ENCODE results near the gene ANXA4.

The ANXA4 gene

DNA sequence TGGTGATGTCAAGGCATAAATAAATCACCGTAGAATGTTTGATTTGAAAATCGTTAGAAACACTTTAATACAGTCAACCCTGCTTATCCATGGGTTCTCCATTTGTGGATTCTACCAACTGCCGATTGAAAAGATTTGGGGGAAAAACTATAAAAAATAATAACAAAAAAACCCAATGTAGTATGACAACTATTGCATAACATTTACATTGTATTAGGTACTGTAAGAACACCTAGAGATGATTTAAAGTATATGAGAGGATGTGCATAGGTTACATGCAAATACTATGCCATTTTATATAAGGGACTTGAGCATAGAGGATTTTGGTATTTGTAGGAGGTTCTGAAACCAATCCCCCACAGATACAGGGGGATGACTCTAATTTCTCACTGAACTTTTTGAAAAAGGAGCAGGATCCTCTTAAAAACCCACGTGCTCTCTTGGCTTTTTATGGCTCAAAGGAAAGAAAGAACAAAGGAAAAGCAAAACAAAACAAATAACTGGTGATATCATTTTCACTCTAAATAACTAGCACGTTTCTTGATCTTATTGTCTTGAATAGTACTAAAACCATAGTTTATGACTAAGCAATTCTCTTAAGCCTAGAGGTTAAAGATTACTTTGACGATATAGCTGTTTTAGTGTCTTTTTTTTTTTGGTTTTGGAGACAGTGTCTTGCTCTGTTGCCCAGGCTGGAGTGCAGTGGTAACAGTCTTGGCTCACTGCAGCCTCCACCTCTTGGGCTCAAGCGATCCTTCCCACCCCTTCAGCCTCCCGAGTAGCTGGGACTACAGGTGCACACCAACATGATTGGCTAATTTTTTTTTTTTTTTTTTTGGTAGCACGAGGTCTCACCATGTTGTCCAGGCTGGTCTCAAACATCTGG, 104.5 kb downstream of the ANXA4 start:
- ATAC-seq (no peak), DNase-seq (no peak)

DNA sequence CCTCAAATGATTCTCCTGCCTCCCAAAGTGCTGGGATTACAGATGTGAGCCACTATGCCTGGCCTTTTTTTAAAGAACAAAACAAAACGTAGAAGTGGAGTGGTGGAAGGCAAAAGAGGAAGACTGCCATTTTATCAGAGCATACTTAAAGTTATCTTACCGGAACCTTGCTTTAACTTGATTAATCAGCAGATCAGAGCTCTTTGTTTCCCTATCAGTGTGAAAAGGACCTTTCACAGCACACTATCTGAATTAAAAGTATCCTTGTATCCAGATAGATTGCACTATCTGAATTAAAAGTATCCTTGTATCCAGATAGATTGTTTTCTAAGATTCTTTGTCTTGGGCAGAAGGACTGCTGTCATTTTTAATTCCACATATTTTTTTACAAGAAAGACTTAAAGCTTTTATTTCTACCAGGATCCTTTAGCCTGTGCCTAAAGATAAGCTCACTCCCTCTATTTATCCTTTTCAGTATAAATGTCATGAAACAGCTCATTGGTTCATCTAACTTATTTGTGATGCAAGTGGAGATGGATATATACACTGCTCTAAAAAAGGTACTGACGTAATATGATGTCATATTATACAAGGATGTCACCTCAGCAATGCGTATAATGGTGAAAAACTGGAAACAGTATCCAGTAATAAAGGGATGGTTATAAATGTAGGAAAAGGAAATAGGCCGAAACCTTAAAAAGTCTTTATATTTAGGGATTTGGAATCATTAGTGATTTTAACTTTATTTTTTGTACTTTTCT, 105.3 kb downstream of the ANXA4 start:
- no peak for DNase-seq
- ATAC-seq, result no peak

DNA sequence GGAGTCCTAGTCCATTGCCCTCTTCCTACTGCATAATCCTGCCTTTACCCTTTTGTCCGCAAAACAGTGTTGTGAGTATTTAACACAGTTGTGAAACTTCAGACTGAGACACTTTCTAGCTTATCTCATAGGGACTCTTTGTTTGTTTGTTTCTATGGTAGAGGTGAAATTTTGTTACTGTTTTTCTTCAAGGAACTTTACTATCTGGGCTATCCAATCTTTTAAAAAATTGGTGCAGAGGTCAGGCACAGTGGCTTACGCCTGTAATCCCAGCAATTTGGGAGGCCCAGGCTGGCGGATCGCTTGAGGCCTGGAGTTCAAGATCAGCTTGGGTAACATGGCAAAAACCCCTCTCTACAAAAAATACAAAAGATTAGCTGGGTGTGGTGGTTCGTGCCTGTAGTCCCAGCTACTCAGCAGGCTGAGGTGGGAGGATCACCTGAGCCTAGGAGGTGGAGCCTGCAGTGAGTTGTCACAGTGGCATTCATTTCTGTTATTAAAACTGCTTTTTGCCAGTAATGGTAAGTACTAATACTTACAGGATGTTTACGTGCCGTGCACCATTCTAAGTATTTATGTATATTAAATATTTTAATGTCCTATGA, 106.4 kb downstream of the ANXA4 start:
- no peak for ATAC-seq
- DNase-seq, result no peak

DNA sequence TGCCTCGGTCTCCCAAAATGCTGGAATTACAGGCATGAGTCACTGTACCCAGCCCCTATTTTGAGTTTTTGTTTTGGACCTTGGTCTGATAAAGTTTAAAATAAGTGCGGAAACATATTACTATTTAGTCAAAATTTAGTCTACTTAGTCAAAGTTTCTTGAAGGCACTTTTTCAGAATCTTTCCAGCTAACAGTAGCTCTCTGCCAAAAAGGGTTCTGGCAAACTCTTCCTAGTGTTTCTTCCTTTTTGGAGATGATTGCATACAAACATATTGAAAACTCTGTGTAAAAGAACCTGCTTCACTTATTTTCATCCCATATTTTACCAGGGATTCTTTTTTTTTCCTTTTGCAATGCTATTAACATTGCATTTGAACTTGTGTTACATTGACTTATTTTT, 116.3 kb downstream of the ANXA4 start:
- ATAC-seq, result no peak

DNA sequence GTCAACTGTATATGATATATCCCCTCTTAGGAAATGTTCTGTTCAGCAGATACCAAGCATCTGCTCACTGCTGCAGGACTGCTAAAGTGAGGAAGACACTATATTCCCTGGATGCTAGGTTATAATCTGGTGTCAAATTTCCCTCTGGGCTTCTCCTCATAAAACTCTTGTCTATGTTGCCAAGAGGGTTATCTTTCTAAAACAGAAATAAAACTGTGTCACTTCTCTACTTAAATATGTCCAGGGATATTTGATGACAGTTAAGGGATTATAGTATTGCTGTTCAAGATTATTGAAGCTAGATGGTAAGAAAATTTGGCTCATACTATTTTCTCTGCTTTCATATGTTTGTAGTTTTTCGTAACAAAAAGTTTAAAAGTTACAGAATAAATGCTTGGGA, 121.4 kb downstream of the ANXA4 start:
- no peak for DNase-seq
- no peak for ATAC-seq

More for the DNA sequence above, 116.3 kb downstream of the ANXA4 start:
- DNase-seq, result no peak
